ENCODE measurements around the gene POR.
"Not testable (repeated sequence)": the region's sequence is repeated elsewhere in the genome, so short reads cannot be mapped to it uniquely, and the experiment has no call there.

Gene POR

DNA sequence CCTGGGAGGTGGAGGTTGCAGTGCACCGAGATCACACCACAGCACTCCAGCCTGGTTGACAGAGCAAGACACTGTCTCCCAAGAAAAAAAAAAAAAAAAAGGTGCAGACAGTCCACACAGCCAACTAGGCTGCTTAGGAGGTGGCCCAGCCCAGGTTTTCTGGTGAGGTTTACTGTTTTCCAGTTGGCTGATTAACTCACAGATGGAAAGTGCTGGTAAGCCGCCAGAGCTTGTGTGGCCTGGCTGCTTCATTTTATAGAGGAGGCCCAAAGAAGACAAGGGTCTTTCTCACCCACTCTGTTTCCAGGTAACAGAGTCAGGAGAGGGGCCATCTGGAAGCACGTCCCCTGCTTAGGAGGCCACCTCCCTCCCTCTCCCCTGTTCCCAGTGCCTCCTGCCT lies 29.9 kb upstream of the POR start:
- ATAC-seq, result no peak
- no peak for DNase-seq

DNA sequence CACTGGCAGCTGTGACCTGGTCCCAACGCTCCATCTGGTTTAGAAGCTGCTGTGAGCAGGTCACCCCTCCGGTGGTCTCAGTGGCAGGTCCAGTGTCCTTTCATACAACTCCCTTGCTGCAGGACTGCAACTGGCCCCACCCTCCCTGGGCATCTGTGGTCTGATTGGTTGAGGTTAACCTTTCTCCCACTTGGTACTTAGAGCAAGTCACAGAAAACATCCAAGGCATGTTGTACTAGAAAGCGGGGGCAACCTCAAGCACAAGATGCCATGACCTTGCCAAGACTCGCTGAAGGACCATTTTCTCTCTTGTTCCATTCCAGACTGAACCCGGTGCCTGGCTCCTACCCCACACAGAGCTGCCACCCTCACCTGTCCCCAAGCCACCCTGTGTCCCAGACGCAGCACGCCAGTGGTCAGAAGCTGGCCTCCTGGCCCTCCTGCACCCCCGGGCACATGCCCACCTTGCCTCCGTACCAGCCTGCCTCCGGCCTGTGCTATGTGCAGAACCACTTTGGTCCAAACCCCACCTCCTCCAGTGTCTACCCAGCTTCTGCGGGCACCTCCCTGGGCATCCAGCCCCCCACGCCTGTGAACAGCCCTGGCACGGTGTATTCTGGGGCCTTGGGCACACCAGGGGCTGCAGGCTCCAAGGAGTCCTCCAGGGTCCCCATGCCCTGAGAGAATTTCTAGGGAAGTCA lies 27.1 kb upstream of the POR start:
- ATAC-seq, result no peak
- DNase-seq, result no peak

DNA sequence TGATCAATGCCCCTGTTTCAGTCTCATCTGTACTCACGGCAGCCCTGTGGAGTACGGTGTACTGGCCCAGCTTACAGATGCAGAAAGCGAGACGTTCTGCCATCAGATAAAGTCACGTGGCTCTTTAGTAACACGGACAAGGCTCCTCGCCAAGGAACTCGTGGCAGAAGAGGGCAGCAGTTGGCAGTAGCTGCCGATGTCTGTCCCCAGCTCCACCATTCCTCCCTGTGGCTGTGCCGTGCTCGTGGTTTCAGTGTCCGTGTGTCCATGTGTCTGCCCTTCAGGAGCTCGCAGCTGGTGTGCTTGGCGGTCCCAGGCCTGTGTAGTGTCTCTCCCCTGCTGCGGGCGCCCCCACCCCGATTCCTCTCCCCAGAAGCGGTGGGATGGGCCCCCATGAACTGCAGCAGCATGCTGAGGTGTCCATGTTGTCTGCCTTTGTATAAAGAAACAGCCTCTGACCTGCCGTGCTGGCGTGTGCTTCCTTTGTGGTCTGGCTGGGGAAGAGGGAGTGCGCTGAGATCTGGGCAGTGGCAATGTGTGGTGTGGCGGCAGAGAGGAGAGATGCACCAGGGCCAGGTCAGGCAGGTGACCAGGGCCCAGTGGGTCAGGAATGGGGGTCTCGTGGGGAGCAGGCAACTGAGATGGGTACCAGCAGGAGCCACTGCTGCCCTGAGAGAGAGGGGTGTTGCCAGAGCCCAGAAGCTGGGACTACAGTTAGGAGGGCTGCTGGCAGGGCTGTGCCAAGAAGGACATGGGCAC lies 26.3 kb upstream of the POR start:
- ATAC-seq (no peak), DNase-seq (no peak)

DNA sequence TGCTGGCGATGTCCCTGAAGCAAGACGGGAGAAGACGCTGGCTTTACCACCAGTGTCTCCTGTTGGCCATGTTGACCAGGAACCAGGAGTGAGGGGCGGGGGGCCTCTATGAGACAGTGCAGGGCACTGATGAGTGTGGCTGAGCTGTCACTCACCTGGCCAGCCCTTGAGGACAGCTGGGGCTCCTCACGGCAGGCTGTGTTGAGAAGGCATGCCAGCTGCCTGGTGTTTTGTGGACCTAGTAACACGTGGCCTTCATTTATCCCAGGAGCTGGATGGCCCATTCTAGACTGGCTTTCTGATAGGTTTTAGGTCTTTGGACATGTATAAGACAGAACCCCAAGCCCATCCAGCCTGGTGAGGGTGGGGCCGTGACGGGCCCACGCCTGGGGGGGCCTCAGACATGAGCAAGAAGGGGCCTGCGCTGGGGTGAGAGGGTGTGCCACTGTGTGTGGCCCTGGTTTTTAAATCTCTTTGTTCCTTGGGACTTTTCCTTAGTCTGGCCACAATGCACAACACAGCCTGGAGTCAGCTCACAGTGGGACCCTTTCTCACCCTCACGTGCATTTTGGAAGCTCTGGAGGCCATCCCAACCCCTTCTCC lies 25.6 kb upstream of the POR start:
- ATAC-seq (no peak), DNase-seq (no peak)

DNA sequence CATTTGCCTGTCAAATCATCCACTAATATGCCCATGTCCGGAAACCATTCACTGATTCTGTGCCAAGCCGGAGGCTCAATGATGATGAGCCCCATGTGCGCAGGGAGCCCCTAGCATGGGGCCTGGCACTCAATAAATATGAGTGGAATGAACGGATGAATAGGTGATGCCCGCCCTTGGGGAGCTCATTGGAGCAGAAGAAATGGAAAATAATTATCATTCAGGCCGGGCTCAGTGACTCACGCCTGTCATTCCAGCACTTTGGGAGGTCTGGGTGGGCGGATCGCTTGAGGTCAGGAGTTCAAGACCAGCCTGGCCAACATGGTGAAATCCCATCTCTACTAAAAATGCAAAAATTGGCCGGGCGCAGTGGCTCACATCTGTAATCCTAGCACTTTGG lies 25.1 kb upstream of the POR start:
- peak; percentile 40 for DNase-seq
- ATAC-seq, result peak; percentile 30

DNA sequence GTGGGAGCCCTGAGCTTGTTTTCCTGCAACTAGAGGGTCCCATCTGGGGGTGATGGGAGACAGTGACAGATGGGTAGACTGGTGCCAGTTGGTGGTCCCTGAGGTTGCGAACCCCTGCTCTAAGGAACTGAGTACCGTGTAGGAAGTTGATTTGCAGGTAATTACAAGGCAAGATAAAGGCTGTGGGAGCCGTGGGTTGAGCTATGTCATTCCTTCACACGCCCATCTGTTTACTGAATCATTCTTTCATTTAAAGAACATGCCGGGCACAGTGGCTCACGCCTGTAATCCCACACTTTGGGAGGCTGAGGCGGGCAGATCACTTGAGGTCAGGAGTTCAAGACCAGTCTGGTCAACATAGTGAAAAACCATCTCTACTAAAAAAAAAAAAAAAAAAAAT lies 23.7 kb upstream of the POR start:
- DNase-seq, ATAC-seq: not testable (repeated sequence)

DNA sequence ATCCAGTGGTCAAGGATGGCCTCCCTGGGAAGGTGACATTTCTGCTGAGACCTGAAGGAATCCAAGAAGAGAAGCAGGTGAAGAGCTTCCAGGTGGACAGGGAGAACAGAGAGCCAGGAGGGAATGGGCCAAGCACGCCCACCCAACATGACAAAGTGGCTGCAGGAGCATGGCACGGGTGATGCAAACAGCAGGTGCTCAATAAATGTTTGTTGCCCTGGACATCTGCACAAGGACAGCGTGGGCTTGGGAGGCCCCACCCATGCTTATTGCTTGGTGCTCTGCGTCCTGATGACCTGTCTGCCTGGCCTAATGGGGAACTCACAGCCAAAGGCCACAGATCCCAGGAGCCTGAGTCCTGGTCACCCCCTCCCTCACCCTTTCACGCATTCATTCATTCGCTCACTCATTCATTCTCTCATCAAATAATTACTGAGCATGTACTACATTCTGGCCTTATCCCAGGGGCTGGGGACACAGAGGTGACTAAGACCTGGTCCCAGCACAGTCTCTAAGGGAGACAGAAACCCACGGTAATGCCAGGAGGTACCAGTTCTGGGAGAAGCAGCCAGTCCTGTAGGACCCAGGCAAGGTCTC lies 23.0 kb upstream of the POR start:
- no peak for ATAC-seq
- DNase-seq, result no peak

DNA sequence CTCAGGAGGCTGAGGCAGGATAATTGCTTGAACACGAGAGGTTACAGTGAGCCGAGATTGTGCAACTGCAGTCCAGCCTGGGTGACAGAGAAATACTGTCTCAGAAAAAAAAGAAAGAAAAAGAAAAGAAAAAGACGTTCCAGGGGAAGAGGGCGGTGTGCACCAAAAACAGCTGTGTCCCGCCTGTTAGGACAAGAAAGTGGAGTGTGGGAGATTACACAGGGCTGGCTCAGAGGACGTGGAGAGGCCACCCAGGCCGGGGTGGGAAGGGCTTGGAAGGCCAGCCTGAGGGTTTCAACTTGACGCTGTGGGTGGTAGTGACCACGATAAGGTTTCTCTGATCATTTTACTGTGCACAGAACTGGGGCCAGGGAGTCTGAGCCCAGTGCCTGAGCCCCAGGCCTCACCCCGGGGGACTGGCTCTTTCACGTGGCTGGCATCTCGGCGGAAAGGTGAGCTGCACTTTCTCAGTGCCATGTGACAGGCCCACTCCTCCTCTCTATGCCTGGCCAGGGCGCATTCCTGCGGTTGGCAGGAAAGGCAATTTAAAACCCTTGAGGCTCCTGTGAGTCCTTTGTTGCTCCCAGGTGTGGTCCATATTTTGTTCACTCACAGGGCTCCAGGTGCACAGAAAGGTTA lies 22.2 kb upstream of the POR start:
- DNase-seq (no peak), ATAC-seq (no peak)

DNA sequence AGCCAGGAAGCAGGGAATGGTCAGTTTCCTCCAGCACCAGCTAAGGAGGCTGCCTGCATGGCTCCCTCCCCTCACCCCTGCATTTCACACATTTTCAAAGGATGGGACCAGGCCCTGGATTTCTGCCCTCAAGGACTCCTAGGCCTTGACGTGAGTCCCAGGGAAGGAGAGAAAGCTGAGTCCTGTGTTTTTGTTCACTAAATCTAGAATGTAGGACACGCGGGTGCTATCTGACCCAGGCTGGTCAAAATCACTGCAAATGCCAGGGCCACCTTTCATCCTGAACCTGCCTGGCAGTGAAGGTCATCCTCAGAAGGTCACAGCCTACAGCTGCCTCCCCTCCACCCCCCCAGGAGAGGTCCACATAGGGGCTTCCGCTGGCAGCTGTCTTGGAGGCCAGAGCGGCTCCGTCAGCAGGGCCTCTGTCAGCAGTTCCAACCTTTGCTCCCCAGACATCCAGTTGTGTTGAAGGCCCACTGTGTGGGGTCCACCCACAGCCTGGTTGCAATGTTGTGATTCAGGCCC lies 18.1 kb upstream of the POR start:
- no peak for ATAC-seq
- DNase-seq, result no peak

DNA sequence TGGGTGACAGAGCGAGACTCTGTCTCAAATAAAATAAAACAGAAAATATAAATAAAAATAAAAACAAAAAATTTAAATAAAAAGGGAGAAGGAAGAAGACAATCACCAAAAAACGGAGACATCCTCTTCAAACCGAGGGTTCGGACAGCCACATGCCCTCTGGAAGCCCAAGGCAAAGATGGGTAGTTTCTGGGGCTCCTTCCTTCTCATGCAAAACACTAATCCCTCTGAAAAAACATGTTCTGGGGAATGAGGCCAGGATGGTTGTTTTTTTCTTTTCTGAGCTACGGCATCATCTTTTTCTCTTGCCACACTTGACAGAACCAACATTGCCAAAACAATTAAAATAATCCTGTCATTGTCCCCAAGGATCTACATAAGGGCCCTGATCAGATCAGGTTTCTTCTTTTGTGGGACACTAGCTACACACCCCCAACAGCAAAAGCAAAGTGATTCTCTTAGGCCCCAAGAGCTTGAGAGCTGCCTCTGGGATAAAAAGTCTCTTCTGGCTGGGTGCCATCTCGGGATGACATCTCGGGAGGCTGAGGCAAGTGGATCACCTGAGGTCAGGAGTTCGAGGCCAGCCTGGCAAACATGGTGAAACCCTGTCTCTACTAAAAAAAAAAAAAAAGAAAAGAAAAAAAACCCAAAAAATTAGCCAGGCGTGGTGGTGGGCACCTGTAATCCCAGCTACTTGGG lies 14.2 kb upstream of the POR start:
- ATAC-seq (no peak), DNase-seq (no peak)

DNA sequence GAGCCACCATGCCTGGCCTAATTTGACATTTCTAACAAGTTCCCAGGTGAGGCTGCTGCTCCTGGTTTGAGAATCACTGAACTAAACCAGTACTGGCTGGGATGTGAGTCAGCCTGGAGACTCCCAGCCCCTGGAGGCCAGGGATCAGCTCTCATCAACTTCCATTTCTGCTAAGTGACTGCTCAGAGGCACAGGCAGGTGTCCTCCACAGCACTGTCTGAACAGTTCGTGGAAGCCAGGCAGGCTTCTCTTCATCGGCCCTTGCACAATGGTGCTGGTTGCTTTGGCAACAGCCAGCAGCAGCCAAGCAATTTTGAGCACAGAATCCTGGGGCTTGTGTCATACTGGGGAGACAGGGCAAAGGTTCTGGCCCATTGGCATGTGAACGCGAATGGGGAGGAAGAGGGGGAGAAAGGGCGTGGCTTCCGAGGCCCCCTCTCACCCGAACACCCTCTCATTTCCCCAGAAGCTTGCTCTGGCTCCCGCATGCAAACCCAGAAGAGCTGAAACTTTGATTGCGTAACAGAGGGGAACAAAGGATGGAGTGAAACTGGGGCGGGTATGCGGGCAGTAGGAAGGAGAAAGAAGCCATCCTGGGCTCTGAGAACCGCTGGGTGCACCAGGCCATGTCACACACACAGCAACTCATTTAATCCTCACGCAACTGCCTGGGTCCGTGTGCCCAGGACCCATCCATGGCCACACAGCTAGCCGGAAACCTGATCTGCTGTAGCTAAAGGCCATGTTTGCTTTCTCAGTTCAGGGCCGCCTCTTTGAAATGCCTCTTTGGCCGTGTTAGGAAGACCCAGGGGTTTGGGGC lies 9.0 kb upstream of the POR start:
- no peak for DNase-seq
- no peak for ATAC-seq

DNA sequence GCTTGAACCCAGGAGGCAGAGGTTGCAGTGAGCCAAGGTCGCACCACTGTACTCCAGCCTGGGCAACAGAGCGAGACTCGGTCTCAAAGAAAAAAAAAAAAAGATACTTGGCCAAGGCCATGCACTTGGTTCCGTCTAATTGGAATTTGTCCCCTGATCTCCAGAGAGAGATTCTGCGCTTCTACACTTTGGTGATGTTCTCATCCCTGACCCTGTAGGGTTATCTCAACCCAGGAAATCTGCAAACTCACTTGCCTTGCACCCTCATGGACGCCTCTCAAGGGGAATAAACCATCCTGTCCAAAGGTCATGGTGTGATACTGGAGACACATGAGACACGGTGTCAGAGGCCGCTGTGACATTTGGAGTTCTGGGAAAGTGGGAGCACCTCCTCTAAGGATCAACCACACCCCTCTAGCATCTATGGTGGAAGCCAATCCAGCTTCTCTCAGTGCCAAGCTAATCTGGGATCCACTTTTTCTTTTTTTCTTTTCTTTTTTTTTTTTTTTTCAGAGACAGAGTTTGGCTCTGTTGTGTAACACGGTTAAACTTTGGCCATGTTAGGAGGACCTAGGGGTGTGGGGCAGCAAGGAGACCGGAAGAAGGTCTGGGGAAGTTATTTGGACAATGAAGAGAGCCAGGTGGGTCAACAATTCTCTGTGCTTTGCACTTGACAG lies 7.8 kb upstream of the POR start:
- no peak for DNase-seq
- no peak for ATAC-seq

DNA sequence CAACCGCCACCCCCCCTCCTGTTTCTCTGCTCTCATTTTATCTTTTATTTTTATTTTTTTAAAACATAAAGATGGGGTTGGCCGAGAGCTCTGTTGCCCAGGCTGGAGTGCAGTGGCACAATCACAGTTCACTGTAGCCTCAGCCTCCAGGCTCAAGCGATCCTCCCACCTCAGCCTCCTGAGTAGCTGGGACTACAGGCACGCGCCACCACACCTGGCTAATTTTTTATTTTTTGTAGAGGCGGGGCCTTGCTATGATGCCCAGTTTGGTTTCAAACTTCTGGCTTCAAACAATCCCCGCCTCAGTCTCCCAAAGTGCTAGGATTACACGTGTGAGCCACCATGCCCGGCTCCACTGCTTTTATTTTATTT lies 7.3 kb upstream of the POR start:
- DNase-seq, ATAC-seq: not testable (repeated sequence)

DNA sequence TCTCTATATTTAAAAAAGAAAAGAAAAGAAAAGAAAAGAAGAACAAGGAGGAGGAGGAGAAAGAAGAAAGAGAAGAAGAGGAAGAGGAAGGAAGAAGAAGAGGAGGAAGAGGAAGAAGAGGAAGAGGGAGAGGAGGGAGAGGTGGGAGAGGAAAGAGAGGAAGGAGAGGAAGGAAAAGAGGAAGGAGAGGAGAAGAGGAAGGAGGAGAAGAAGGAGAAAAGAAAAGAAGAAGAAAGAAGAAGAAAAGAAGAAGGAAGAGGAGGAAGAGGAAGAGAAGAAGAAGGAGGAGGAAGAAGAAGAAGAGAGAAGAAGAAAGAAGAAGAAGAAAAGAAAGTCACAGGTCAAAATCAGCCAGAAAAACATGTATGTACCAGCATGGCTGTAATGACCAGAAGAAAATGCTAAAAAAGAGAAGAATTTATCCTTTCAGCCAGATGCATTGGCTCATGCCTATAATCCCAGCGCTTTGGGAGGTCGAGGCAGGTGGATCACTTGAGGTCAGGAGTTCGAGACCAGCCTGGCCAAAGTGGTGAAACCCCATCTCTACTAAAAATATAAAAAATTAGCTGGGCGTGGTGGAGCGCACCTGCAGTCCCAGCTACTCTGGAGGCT lies 5.3 kb upstream of the POR start:
- no peak for ATAC-seq

DNA sequence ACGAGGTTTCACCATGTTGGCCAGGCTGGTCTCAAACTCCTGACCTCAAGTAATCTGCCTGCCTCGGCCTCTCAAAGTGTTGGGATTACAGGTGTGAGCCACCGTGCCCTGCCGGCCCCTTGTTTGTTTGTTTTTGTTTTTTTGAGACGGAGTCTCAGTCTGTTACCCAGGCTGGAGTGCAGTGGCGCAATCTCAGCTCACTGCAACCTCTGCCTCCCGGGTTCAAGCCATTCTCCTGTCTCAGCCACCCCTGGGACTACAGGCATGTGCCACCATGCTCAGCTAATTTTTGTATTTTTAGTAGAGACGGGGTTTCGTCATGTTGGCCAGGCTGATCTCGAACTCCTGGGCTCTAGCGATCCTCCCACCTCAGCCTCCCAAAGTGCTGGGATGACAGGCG lies 3.8 kb upstream of the POR start:
- not testable (repeated sequence) for DNase-seq, ATAC-seq

More for the DNA sequence above, 5.3 kb upstream of the POR start:
- no peak for DNase-seq

DNA sequence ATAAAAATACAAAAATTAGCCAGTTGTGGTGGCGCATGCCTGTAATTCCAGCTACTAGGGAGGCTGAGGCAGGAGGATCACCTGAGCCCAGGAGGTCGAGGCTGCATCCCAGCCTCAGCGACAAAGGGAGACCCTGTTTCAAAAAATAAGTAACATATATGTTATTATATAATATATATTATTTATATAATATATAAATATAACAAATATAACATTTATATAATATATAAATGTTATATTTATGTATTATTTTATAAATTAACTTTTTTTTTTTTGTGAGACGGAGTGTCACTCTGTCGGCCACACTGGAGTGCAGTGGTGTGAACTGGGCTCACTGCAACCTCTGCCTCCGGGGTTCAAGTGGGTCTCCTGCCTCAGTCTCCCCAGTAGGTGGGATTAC lies 1.5 kb upstream of the POR start:
- no peak for DNase-seq
- ATAC-seq, result no peak

DNA sequence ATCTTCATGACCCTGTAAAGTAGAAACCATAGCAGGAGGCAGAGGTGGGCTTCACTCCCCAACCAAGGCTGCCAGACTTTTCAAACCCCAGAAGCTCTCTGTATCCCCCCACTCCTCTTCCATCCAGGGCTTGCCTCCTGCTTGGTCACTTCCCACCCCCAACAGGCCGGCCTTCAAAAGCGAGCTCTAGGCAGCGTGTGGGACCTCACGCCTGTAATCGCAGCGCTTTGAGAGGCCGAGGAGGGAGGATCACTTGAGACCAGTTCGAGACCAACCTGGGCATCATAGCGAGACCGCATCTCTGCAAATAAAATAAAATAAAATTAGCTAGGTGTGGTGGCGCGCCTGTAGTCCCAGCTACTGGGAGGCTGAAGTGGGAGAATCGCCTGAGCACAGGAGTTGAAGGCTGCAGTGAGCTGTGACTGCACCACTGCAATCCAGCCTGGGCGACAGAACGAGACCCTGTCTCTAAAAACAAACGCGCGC lies 743 bp upstream of the POR start:
- DNase-seq (peak; percentile 20), ATAC-seq (no peak)

DNA sequence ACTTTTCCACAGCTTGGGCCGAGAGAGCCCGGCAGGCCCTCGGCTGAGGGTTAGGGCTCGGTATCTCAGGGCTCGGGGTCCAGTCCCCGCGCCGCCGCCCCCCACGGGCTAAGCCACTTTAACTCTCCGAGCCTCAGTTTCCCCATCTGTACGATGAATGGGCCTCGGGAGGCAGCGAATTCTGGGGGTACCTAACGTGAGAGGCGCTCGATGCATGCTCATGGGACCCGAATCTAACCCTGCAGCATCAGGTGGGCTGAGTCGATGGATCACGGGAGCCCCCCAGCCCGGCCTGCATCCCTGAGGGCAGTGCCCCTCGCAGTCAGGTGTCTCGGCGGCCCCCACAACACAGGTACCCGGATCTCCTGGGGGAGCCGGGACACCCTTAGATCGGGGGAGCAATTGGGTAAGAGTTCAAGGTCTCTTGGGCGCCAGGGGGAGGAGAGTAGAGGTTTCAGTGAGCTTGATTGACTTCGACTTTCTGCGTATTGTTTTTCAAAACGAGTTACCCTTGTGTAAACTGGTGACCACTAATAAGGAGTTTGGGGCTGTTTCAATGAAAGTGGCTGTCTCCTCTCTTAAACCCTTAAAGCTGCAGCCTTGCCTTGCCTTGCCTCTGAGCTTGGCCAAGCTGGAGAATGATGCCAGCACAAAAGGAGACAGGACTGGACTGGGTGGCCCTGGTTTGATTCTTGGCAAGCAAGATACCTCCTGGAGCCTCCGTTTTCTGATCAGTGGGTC lies 631 bp downstream of the POR start:
- DNase-seq, result peak; percentile 26
- no peak for ATAC-seq

DNA sequence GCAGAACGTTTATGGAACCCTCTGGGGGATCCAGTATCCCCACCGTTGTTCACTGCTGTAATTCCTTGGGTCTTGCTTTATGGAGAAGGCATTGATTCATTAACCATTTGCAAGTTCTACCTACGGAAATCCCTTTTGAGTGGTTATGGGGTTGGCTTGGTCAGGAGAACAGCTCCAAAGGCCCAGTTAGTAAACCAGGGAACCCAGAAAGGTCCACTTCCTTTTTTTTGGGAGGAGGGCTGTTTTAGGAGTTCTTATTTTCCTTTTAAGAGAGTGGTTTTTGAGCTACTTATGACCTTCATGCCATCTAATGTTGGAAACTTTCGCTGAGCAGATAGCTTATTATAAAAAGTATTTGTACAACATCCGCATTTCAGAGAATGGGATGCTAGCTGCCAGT lies 1.3 kb downstream of the POR start:
- DNase-seq (no peak), ATAC-seq (no peak)
